Spleen (tissue), 7 donors: ENCODE data around the gene NUPR1.

Source experiments
- CTCF ChIP-seq, 11 experiments: fragments of 200-600 bp in 7 of 11; fragments of 450-650 bp in 4 of 11; sonication (generic) in 4 of 11; IDR thresholded peaks in 8 of 11; conservative IDR thresholded peaks in 3 of 11; 1 replicate in 7 of 11; 2 replicates in 4 of 11; pipeline versions ENCODE4 v1.4.0 to v1.8.0; 2016 to 2021; ENCODE audit warnings: antibody characterized with exemption in 11 of 11, inconsistent platforms in 4 of 11, mild to moderate bottlenecking in 1 of 11
- POLR2A ChIP-seq, 3 donors: fragments of 450-650 bp; IDR thresholded peaks; one replicate each; pipeline ENCODE4 v1.5.1; 2017; ENCODE audit warnings: antibody characterized with exemption in 3 of 3, mild to moderate bottlenecking in 1 of 3
- POLR2AphosphoS5 ChIP-seq, 3 donors: sonication (generic); formaldehyde crosslinking; IDR thresholded peaks; one replicate each; pipeline ENCODE4 v1.5.1; 2017; ENCODE audit warnings: antibody characterized with exemption in 3 of 3
- donor health status: DM: no; HTN: no; CAD: no; lungs with moderate emphysema.
- donor health status: DM: no; HTN: no; CAD: no.
- donor health status: DM: no; HTN: no; CAD: no.

- TF ChIP-seq CTCF (IDR thresholded peaks at IDR 0.05 in 8 of 11, conservative IDR thresholded peaks at IDR 0.05 in 3 of 11) (no peak), POLR2A (IDR thresholded peaks at IDR 0.05) (no peak), POLR2AphosphoS5 (IDR thresholded peaks at IDR 0.05) (no peak)
Measured at GRCh38 chr16:28520672-28521071, 18.1 kb downstream of the NUPR1 start.
